Activated T-helper 1 cell treated with Interleukin-2 at 50 U/mL for 16 hours (primary cell): ENCODE measurements around the gene NLGN3.
A peak's percentile ranks its signal among the peaks of the same experiment; 100 is the strongest.
"Not testable (repeated sequence)": the region's sequence is repeated elsewhere in the genome, so short reads cannot be mapped to it uniquely, and the experiment has no call there.

ENCODE experiments used
- DNase-seq: peaks from one replicate; pipeline ENCODE4 v3.0.0-alpha.2; 2020; ENCODE audit warnings: low read depth

The NLGN3 gene

GRCh38 chrX:71169586-71169985 lies 24.9 kb downstream of the NLGN3 start:
- DNase-seq: no peak

GRCh38 chrX:71170660-71171059 lies 26.0 kb downstream of the NLGN3 start:
- no peak for DNase-seq

GRCh38 chrX:71171110-71171801 lies 26.6 kb downstream of the NLGN3 start:
- DNase-seq: no peak

GRCh38 chrX:71173440-71173839 lies 28.8 kb downstream of the NLGN3 start:
- no peak for DNase-seq

GRCh38 chrX:71174795-71175194 lies 30.2 kb downstream of the NLGN3 start:
- DNase-seq: no peak

GRCh38 chrX:71175531-71175930 lies 30.9 kb downstream of the NLGN3 start:
- DNase-seq: no peak

- DNase-seq: no peak
Observed at GRCh38 chrX:71177327-71177726, 32.7 kb downstream of the NLGN3 start.

GRCh38 chrX:71178908-71179307 lies 34.3 kb downstream of the NLGN3 start:
- peak; percentile 8 for DNase-seq

GRCh38 chrX:71180579-71181265 lies 36.1 kb downstream of the NLGN3 start:
- DNase-seq: not testable (repeated sequence)

GRCh38 chrX:71181558-71181909 lies 36.9 kb downstream of the NLGN3 start:
- DNase-seq: peak; percentile 2

GRCh38 chrX:71181910-71182799 lies 37.5 kb downstream of the NLGN3 start:
- peak; percentile 68 for DNase-seq

GRCh38 chrX:71182871-71183270 lies 38.2 kb downstream of the NLGN3 start:
- no peak for DNase-seq

GRCh38 chrX:71183341-71183740 lies 38.7 kb downstream of the NLGN3 start:
- no peak for DNase-seq

GRCh38 chrX:71184092-71184491 lies 39.5 kb downstream of the NLGN3 start:
- no peak for DNase-seq

GRCh38 chrX:71184803-71185495 lies 40.3 kb downstream of the NLGN3 start:
- DNase-seq: no peak

- no peak for DNase-seq
Observed at GRCh38 chrX:71191248-71191647, 46.6 kb downstream of the NLGN3 start.

- no peak for DNase-seq
Observed at GRCh38 chrX:71195964-71196649, 51.5 kb downstream of the NLGN3 start.

- no peak for DNase-seq
Observed at GRCh38 chrX:71198066-71198465, 53.4 kb downstream of the NLGN3 start.

GRCh38 chrX:71199252-71200008 lies 54.8 kb downstream of the NLGN3 start:
- no peak for DNase-seq

- no peak for DNase-seq
Observed at GRCh38 chrX:71210816-71211215, 66.2 kb downstream of the NLGN3 start.

- DNase-seq: no peak
Observed at GRCh38 chrX:71212536-71212935, 67.9 kb downstream of the NLGN3 start.
